Neural cell (in vitro differentiated cells): ENCODE data around the gene NUDT12. TPM values are rescaled to one million over a fixed set of nuclear protein-coding genes. Genes with fewer than 3 reads are reported as not detected.

Experiments used
- H2AFZ ChIP-seq: fragments of 200-600, 300-800 bp; sonication (generic), shearing (Covaris generic); 2 replicates; pipeline ENCODE4 v1.6.0; 2014; ENCODE audit warnings: low read depth, mild to moderate bottlenecking, antibody characterized with exemption, low read length, moderate library complexity
- H3F3A ChIP-seq: fragments of 200-600 bp; shearing (Covaris generic); 2 replicates; pipeline ENCODE4 v1.6.1; 2016; ENCODE audit warnings: mild to moderate bottlenecking, moderate library complexity, mixed read lengths, antibody characterized with exemption, low read length; ENCODE audit not compliant: insufficient read depth, poor library complexity, severe bottlenecking
- H3K27ac ChIP-seq: fragments of 200-600, 300-800 bp; sonication (generic), shearing (Covaris generic); 2 replicates; pipeline ENCODE4 v1.5.1; 2014; ENCODE audit warnings: mild to moderate bottlenecking, low read length, moderate library complexity
- H3K27me3 ChIP-seq: fragments of 300-800, 200-600 bp; sonication (generic), shearing (Covaris generic); 2 replicates; pipeline ENCODE4 v1.6.0; 2014; ENCODE audit warnings: mild to moderate bottlenecking, low read depth, low read length, moderate library complexity; ENCODE audit not compliant: insufficient read depth
- H3K36me3 ChIP-seq: fragments of 300-800, 200-600 bp; sonication (generic), shearing (Covaris generic); 2 replicates; pipeline ENCODE4 v1.5.1; 2014; ENCODE audit warnings: mild to moderate bottlenecking, antibody characterized with exemption, low read length, moderate library complexity; ENCODE audit not compliant: insufficient read depth
- H3K4me2 ChIP-seq: fragments of 300-800, 200-600 bp; sonication (generic), shearing (Covaris generic); 2 replicates; pipeline ENCODE4 v1.6.0; 2014; ENCODE audit warnings: mild to moderate bottlenecking, low read length
- H3K4me3 ChIP-seq: fragments of 300-800, 200-600 bp; sonication (generic), shearing (Covaris generic); 2 replicates; pipeline ENCODE4 v1.5.1; 2014; ENCODE audit warnings: mild to moderate bottlenecking, low read length, moderate library complexity
- H3K79me2 ChIP-seq: fragments of 200-600 bp; shearing (Covaris generic); replicated peaks from 2 replicates; pipeline ENCODE4 v1.6.0; 2014; ENCODE audit warnings: mild to moderate bottlenecking, low read length, moderate library complexity; ENCODE audit not compliant: insufficient read depth
- H3K9ac ChIP-seq: fragments of 300-800, 200-600 bp; sonication (generic), shearing (Covaris generic); 2 replicates; pipeline ENCODE4 v1.6.1; 2016; ENCODE audit warnings: mild to moderate bottlenecking, low read length, mixed read lengths
- H3K9me2 ChIP-seq: fragments of 200-600 bp; shearing (Covaris generic); 2 replicates; pipeline ENCODE4 v1.6.1; 2016; ENCODE audit warnings: mild to moderate bottlenecking, low read length, mixed read lengths; ENCODE audit not compliant: insufficient read depth
- H3K9me3 ChIP-seq: fragments of 200-600, 300-800 bp; sonication (generic), shearing (Covaris generic); 2 replicates; pipeline ENCODE4 v1.6.1; 2016; ENCODE audit warnings: mild to moderate bottlenecking, mixed run types, low read length, moderate library complexity, mixed read lengths
- H4K20me1 ChIP-seq: fragments of 200-600 bp; shearing (Covaris generic); 2 replicates; pipeline ENCODE4 v1.6.1; 2016; ENCODE audit warnings: mild to moderate bottlenecking, mixed run types; ENCODE audit not compliant: insufficient read depth
- CTCF ChIP-seq: fragments of 450-650 bp; IDR thresholded peaks from 2 replicates; pipeline ENCODE4 v1.5.1; 2014; ENCODE audit warnings: antibody characterized with exemption, mild to moderate bottlenecking, moderate library complexity; ENCODE audit not compliant: poor library complexity, severe bottlenecking
- EP300 ChIP-seq: fragments of 450-650 bp; conservative IDR thresholded peaks from 2 replicates; pipeline ENCODE4 v1.6.1; 2014; ENCODE audit warnings: antibody characterized with exemption, mild to moderate bottlenecking, moderate library complexity; ENCODE audit not compliant: poor library complexity, severe bottlenecking
- EZH2 ChIP-seq: fragments of 200-600, 300-800 bp; shearing (Covaris generic), sonication (generic); IDR thresholded peaks from 2 replicates; pipeline ENCODE4 v1.6.1; 2014; ENCODE audit warnings: antibody characterized with exemption, low read length, borderline replicate concordance, mild to moderate bottlenecking; ENCODE audit not compliant: insufficient read depth, poor library complexity, severe bottlenecking
- MXI1 ChIP-seq: fragments of 450-650 bp; conservative IDR thresholded peaks from 2 replicates; pipeline ENCODE4 v1.6.1; 2014; ENCODE audit warnings: antibody characterized with exemption, mild to moderate bottlenecking; ENCODE audit not compliant: poor library complexity, severe bottlenecking
- POLR2AphosphoS5 ChIP-seq: IDR thresholded peaks from 2 replicates; pipeline ENCODE4 v1.6.1; 2012
- RAD21 ChIP-seq: fragments of 450-650 bp; conservative IDR thresholded peaks from 2 replicates; pipeline ENCODE4 v1.6.1; 2014; ENCODE audit warnings: antibody characterized with exemption, mild to moderate bottlenecking, moderate library complexity
- REST ChIP-seq: IDR thresholded peaks from 2 replicates; pipeline ENCODE4 v1.6.1; 2012; ENCODE audit warnings: borderline replicate concordance
- SMC3 ChIP-seq: fragments of 450-650 bp; conservative IDR thresholded peaks from 2 replicates; pipeline ENCODE4 v1.6.1; 2014; ENCODE audit warnings: antibody characterized with exemption, mild to moderate bottlenecking, moderate library complexity; ENCODE audit not compliant: poor library complexity
- TAF1 ChIP-seq: IDR thresholded peaks from 2 replicates; pipeline ENCODE4 v1.6.1; 2012; ENCODE audit warnings: low read depth
- polyA plus RNA-seq: library from polyadenylated mRNA; depleted of rRNA; stranded (reverse); fragments of >200 nt; gene quantifications from 2 replicates; pipeline ENCODE4 v1.2.3, GENCODE V29; 2014

The NUDT12 gene
- polyA plus RNA-seq, 1 donor from 2014 or later: 22.8 TPM

DNA sequence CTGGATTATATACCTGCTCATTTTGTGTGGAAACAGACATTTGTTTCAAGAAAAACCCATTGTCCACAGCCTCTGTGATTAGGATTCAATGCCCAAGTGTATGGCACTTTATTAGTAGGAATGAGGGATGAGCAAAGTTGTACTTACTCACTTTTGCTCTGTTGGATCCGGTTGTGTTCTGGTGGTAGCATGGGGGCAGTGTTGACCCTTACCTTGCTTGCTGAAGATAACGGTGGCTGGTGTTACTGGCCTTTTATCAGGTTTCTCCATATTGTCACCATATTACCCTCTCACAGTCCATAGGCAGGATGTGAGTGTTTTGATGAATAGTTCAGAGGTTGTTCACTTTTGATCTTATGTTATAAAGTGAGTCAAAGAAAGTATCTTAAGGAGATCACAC lies 42.7 kb upstream of the NUDT12 start:
- Histone ChIP-seq H3K27me3 (no peaks in the 10 kb centered on the region), H4K20me1 (no peaks in the 10 kb centered on the region), H3K9me3 (no peaks in the 10 kb centered on the region), H3K9ac (no peak overlapping the region), H3K4me2 (no peak overlapping the region), H3K9me2 (no peaks in the 10 kb centered on the region), H3F3A (no peaks in the 10 kb centered on the region), H3K36me3 (no peaks in the 10 kb centered on the region), H3K4me3 (no peak overlapping the region), H2AFZ (no peak overlapping the region), H3K27ac (no peak overlapping the region), H3K79me2 (no peaks in the 10 kb centered on the region)
- TF ChIP-seq CTCF: no peak
- no peak for TF ChIP-seq TAF1
- no peak for TF ChIP-seq SMC3
- TF ChIP-seq REST: no peak
- no peak for TF ChIP-seq POLR2AphosphoS5
- no peak for TF ChIP-seq MXI1
- TF ChIP-seq EZH2: no peak
- no peak for TF ChIP-seq RAD21

- H3F3A ChIP-seq: no peaks in the 10 kb centered on the region
Observed at GRCh38 chr5:103602438-103602837, 39.8 kb upstream of the NUDT12 start.

More at GRCh38 chr5:103602438-103602837, 39.8 kb upstream of the NUDT12 start:
- no peaks in the 10 kb centered on the region for H3K27me3 ChIP-seq
- no peaks in the 10 kb centered on the region for H3K9me3 ChIP-seq
- H3K9me2 ChIP-seq: no peaks in the 10 kb centered on the region
- no peaks in the 10 kb centered on the region for H3K36me3 ChIP-seq
- no peak for TF ChIP-seq SMC3
- TF ChIP-seq EP300: no peak
- TF ChIP-seq EZH2: no peak
- no peak for TF ChIP-seq REST
- TF ChIP-seq CTCF: no peak
- TF ChIP-seq RAD21: no peak
- TF ChIP-seq POLR2AphosphoS5: no peak
- no peak for TF ChIP-seq MXI1
- TF ChIP-seq TAF1: no peak
- H3K9ac ChIP-seq: no peak overlapping the region
- no peaks in the 10 kb centered on the region for H4K20me1 ChIP-seq
- H3K4me2 ChIP-seq: no peak overlapping the region
- no peak overlapping the region for H2AFZ ChIP-seq
- no peaks in the 10 kb centered on the region for H3K79me2 ChIP-seq
- no peak overlapping the region for H3K27ac ChIP-seq
- no peak overlapping the region for H3K4me3 ChIP-seq
